ENCODE measurements around the gene SAPCD2. TPM values are rescaled to one million over a fixed set of nuclear protein-coding genes. Genes with fewer than 3 reads are reported as not detected.

Gene SAPCD2
- total and polyA plus RNA-seq, 4 donors, result 5.0 to 19.0 (median 15.5) TPM

- WGBS (ENCODE audit: insufficient coverage), result 70% methylated on average over 10 of the region's 17 CpGs
- no peak overlapping the region for H3K4me3 ChIP-seq (ENCODE audit: low read depth, low read length)
- H3K27ac ChIP-seq (ENCODE audit: low read depth, low read length), result no peak overlapping the region
- no peaks in the 10 kb centered on the region for H3K9me3 ChIP-seq (ENCODE audit: control insufficient read depth, insufficient read depth, low read length)
- no peak for DNase-seq (ENCODE audit: low read depth in 4 of 6, low spot score in 6 of 6)
- H3K27me3 ChIP-seq (ENCODE audit: control insufficient read depth, insufficient read depth, low read length), result peaks cover 29% of the 10 kb centered on the region
- H3K4me1 ChIP-seq (ENCODE audit: control insufficient read depth, insufficient read depth, low read length), result peaks cover 55% of the 10 kb centered on the region
- H3K36me3 ChIP-seq (ENCODE audit: control insufficient read depth, insufficient read depth, low read length), result peaks cover 9% of the 10 kb centered on the region
Measured at GRCh38 chr9:137056739-137057415, 13.5 kb downstream of the SAPCD2 start.

GRCh38 chr9:137055385-137056364, 14.7 kb downstream of the SAPCD2 start:
- Histone ChIP-seq H3K4me1 (ENCODE audit: control insufficient read depth, insufficient read depth, low read length) (peaks cover 55% of the 10 kb centered on the region), H3K9me3 (ENCODE audit: control insufficient read depth, insufficient read depth, low read length) (no peaks in the 10 kb centered on the region), H3K4me3 (ENCODE audit: low read depth, low read length) (no peak overlapping the region), H3K27me3 (ENCODE audit: control insufficient read depth, insufficient read depth, low read length) (peaks cover 34% of the 10 kb centered on the region), H3K36me3 (ENCODE audit: control insufficient read depth, insufficient read depth, low read length) (peaks cover 21% of the 10 kb centered on the region), H3K27ac (ENCODE audit: low read depth, low read length) (peak overlapping the region; percentile 94)
- WGBS (ENCODE audit: insufficient coverage), result 27% methylated on average over 24 of the region's 28 CpGs
- peak; percentile 78 to 98 (median 88) for DNase-seq (ENCODE audit: low read depth in 4 of 6, low spot score in 6 of 6)

- Histone ChIP-seq H3K4me3 (ENCODE audit: low read depth, low read length) (no peak overlapping the region), H3K27ac (ENCODE audit: low read depth, low read length) (peak overlapping the region; percentile 94)
Measured at GRCh38 chr9:137054932-137055384, 15.4 kb downstream of the SAPCD2 start.

GRCh38 chr9:137053944-137054931, 16.1 kb downstream of the SAPCD2 start, which contains the start of gene ENTPD2:
Gene ENTPD2 (minus strand): TSS chr9:137054061. CDS start chr9:137053997, 64 bp downstream.
- Histone ChIP-seq H3K27me3 (ENCODE audit: control insufficient read depth, insufficient read depth, low read length) (peaks cover 41% of the 10 kb centered on the region), H3K36me3 (ENCODE audit: control insufficient read depth, insufficient read depth, low read length) (peaks cover 26% of the 10 kb centered on the region), H3K4me3 (ENCODE audit: low read depth, low read length) (peak within 1 kb of the TSS; percentile 28), H3K9me3 (ENCODE audit: control insufficient read depth, insufficient read depth, low read length) (no peaks in the 10 kb centered on the region), H3K4me1 (ENCODE audit: control insufficient read depth, insufficient read depth, low read length) (peaks cover 68% of the 10 kb centered on the region), H3K27ac (ENCODE audit: low read depth, low read length) (peak within 1 kb of the TSS; percentile 94)
- 15% methylated on average over 88 of the region's 90 CpGs for WGBS (ENCODE audit: insufficient coverage)
- DNase-seq (ENCODE audit: low read depth in 4 of 6, low spot score in 6 of 6), result no peak

More at GRCh38 chr9:137054932-137055384, 15.4 kb downstream of the SAPCD2 start:
- H3K36me3 ChIP-seq (ENCODE audit: control insufficient read depth, insufficient read depth, low read length), result peaks cover 25% of the 10 kb centered on the region
- H3K27me3 ChIP-seq (ENCODE audit: control insufficient read depth, insufficient read depth, low read length), result peaks cover 34% of the 10 kb centered on the region
- no peaks in the 10 kb centered on the region for H3K9me3 ChIP-seq (ENCODE audit: control insufficient read depth, insufficient read depth, low read length)
- H3K4me1 ChIP-seq (ENCODE audit: control insufficient read depth, insufficient read depth, low read length), result peaks cover 61% of the 10 kb centered on the region
- 48% methylated on average over 17 of the region's 17 CpGs for WGBS (ENCODE audit: insufficient coverage)
- no peak for DNase-seq (ENCODE audit: low read depth in 4 of 6, low spot score in 6 of 6)

GRCh38 chr9:137052998-137053943, 17.1 kb downstream of the SAPCD2 start:
- peaks cover 29% of the 10 kb centered on the region for H3K36me3 ChIP-seq (ENCODE audit: control insufficient read depth, insufficient read depth, low read length)
- DNase-seq (ENCODE audit: low read depth in 4 of 6, low spot score in 6 of 6), result no peak
- peaks cover 46% of the 10 kb centered on the region for H3K27me3 ChIP-seq (ENCODE audit: control insufficient read depth, insufficient read depth, low read length)
- no peaks in the 10 kb centered on the region for H3K9me3 ChIP-seq (ENCODE audit: control insufficient read depth, insufficient read depth, low read length)
- no peak overlapping the region for H3K27ac ChIP-seq (ENCODE audit: low read depth, low read length)
- peak overlapping the region; percentile 28 for H3K4me3 ChIP-seq (ENCODE audit: low read depth, low read length)
- 11% methylated on average over 69 of the region's 71 CpGs for WGBS (ENCODE audit: insufficient coverage)
- peaks cover 76% of the 10 kb centered on the region for H3K4me1 ChIP-seq (ENCODE audit: control insufficient read depth, insufficient read depth, low read length)

- no peak overlapping the region for H3K4me3 ChIP-seq (ENCODE audit: low read depth, low read length)
- H3K27me3 ChIP-seq (ENCODE audit: control insufficient read depth, insufficient read depth, low read length), result peaks cover 56% of the 10 kb centered on the region
- no peaks in the 10 kb centered on the region for H3K9me3 ChIP-seq (ENCODE audit: control insufficient read depth, insufficient read depth, low read length)
- H3K36me3 ChIP-seq (ENCODE audit: control insufficient read depth, insufficient read depth, low read length), result peaks cover 35% of the 10 kb centered on the region
- H3K4me1 ChIP-seq (ENCODE audit: control insufficient read depth, insufficient read depth, low read length), result peaks cover 76% of the 10 kb centered on the region
- H3K27ac ChIP-seq (ENCODE audit: low read depth, low read length), result no peak overlapping the region
- DNase-seq (ENCODE audit: low read depth in 4 of 6, low spot score in 6 of 6), result no peak
- 67% methylated on average over 1 of the region's 8 CpGs for WGBS (ENCODE audit: insufficient coverage)
Measured at GRCh38 chr9:137052293-137052692, 18.1 kb downstream of the SAPCD2 start.

- H3K36me3 ChIP-seq (ENCODE audit: control insufficient read depth, insufficient read depth, low read length), result peaks cover 35% of the 10 kb centered on the region
- H3K4me1 ChIP-seq (ENCODE audit: control insufficient read depth, insufficient read depth, low read length), result peaks cover 76% of the 10 kb centered on the region
- peaks cover 56% of the 10 kb centered on the region for H3K27me3 ChIP-seq (ENCODE audit: control insufficient read depth, insufficient read depth, low read length)
- no peaks in the 10 kb centered on the region for H3K9me3 ChIP-seq (ENCODE audit: control insufficient read depth, insufficient read depth, low read length)
- H3K27ac ChIP-seq (ENCODE audit: low read depth, low read length), result no peak overlapping the region
- 90% methylated on average over 17 of the region's 17 CpGs for WGBS (ENCODE audit: insufficient coverage)
- no peak overlapping the region for H3K4me3 ChIP-seq (ENCODE audit: low read depth, low read length)
- DNase-seq (ENCODE audit: low read depth in 4 of 6, low spot score in 6 of 6), result no peak
Measured at GRCh38 chr9:137051145-137051724, 19.1 kb downstream of the SAPCD2 start.

- peaks cover 55% of the 10 kb centered on the region for H3K27me3 ChIP-seq (ENCODE audit: control insufficient read depth, insufficient read depth, low read length)
Measured at GRCh38 chr9:137050570-137050969, 19.8 kb downstream of the SAPCD2 start.

More at GRCh38 chr9:137050570-137050969, 19.8 kb downstream of the SAPCD2 start:
- H3K9me3 ChIP-seq (ENCODE audit: control insufficient read depth, insufficient read depth, low read length), result no peaks in the 10 kb centered on the region
- H3K4me3 ChIP-seq (ENCODE audit: low read depth, low read length), result no peak overlapping the region
- no peak overlapping the region for H3K27ac ChIP-seq (ENCODE audit: low read depth, low read length)
- peaks cover 71% of the 10 kb centered on the region for H3K4me1 ChIP-seq (ENCODE audit: control insufficient read depth, insufficient read depth, low read length)
- WGBS (ENCODE audit: insufficient coverage), result 61% methylated on average over 5 of the region's 5 CpGs
- DNase-seq (ENCODE audit: low read depth in 4 of 6, low spot score in 6 of 6), result no peak
- H3K36me3 ChIP-seq (ENCODE audit: control insufficient read depth, insufficient read depth, low read length), result peaks cover 35% of the 10 kb centered on the region

Data from spinal cord (tissue), 10 donors.